Prostate gland (tissue), 2 donors: ENCODE measurements around the gene LIN37.

Source experiments
- CTCF ChIP-seq, 4 experiments: fragments of 200-600 bp in 2 of 4; fragments of 450-650 bp in 2 of 4; sonication (generic) in 2 of 4; IDR thresholded peaks; 1 replicate in 3 of 4; 2 replicates in 1 of 4; pipeline ENCODE4 v1.5.1; 2016 to 2019; ENCODE audit warnings: antibody characterized with exemption in 4 of 4, mild to moderate bottlenecking in 2 of 4, moderate library complexity in 2 of 4
- POLR2A ChIP-seq: fragments of 450-650 bp; IDR thresholded peaks from one replicate; pipeline ENCODE4 v1.6.1; 2016; ENCODE audit warnings: antibody characterized with exemption, mild to moderate bottlenecking
- POLR2AphosphoS5 ChIP-seq: sonication (generic); formaldehyde crosslinking; IDR thresholded peaks from one replicate; pipeline ENCODE4 v1.6.1; 2017; ENCODE audit warnings: antibody characterized with exemption

GRCh38 chr19:35703343-35703742 lies 45.0 kb upstream of the LIN37 start:
- TF ChIP-seq CTCF (IDR thresholded peaks at IDR 0.05) = no peak
- TF ChIP-seq POLR2AphosphoS5 = no peak
- no peak for TF ChIP-seq POLR2A
